SIG-M5 treated with dmso at 0.1 percent for 504 hours (cell line): ENCODE measurements around the gene IFIT2.
"Not testable (repeated sequence)": the region's sequence is repeated elsewhere in the genome, so short reads cannot be mapped to it uniquely, and the experiment has no call there.

Source experiments
- DNase-seq: peaks from one replicate; lab custom pipeline; 2025; ENCODE audit not compliant: unreplicated experiment; lab: John Stamatoyannopoulos, UW

IFIT2 gene

GRCh38 chr10:89337484-89337883 is 35.6 kb downstream of the IFIT2 start:
- no peak for DNase-seq

GRCh38 chr10:89338713-89339112 is 36.9 kb downstream of the IFIT2 start:
- DNase-seq, result no peak

GRCh38 chr10:89339875-89340274 is 38.0 kb downstream of the IFIT2 start:
- no peak for DNase-seq

GRCh38 chr10:89341649-89342048 is 39.8 kb downstream of the IFIT2 start:
- DNase-seq, result no peak

GRCh38 chr10:89342206-89342958 is 40.5 kb downstream of the IFIT2 start:
- no peak for DNase-seq

GRCh38 chr10:89343089-89343767 is 41.4 kb downstream of the IFIT2 start:
- DNase-seq, result no peak

- DNase-seq, result no peak
Measured at GRCh38 chr10:89344156-89344555, 42.3 kb downstream of the IFIT2 start.

GRCh38 chr10:89345367-89346000 is 43.6 kb downstream of the IFIT2 start:
- no peak for DNase-seq

- no peak for DNase-seq
Measured at GRCh38 chr10:89346405-89347254, 44.8 kb downstream of the IFIT2 start.

GRCh38 chr10:89347701-89348457 is 46.0 kb downstream of the IFIT2 start:
- DNase-seq, result no peak

GRCh38 chr10:89348481-89348880 is 46.6 kb downstream of the IFIT2 start:
- DNase-seq, result no peak

GRCh38 chr10:89348975-89349374 is 47.1 kb downstream of the IFIT2 start:
- DNase-seq, result no peak

GRCh38 chr10:89350631-89351315 is 48.9 kb downstream of the IFIT2 start:
- DNase-seq, result not testable (repeated sequence)

- DNase-seq, result no peak
Measured at GRCh38 chr10:89351412-89351779, 49.5 kb downstream of the IFIT2 start.

GRCh38 chr10:89351780-89352597 is 50.1 kb downstream of the IFIT2 start:
- DNase-seq, result no peak

- DNase-seq, result no peak
Measured at GRCh38 chr10:89352802-89353201, 51.0 kb downstream of the IFIT2 start.

GRCh38 chr10:89355394-89355931 is 53.6 kb downstream of the IFIT2 start:
- no peak for DNase-seq

GRCh38 chr10:89357096-89357495 is 55.2 kb downstream of the IFIT2 start:
- no peak for DNase-seq

- DNase-seq, result no peak
Measured at GRCh38 chr10:89357975-89358374, 56.1 kb downstream of the IFIT2 start.
